WI38 (cell line): ENCODE results near the gene UHRF2.

ENCODE experiments used
- H3K4me3 ChIP-seq: 2 replicates; pipeline ENCODE4 v1.5.1; 2011; ENCODE audit warnings: low read depth, mild to moderate bottlenecking, control low read depth, low read length
- CTCF ChIP-seq: IDR thresholded peaks from 2 replicates; pipeline ENCODE4 v1.5.1; 2012; ENCODE audit warnings: low read depth, mild to moderate bottlenecking, control low read depth, low read length

Gene UHRF2

GRCh38 chr9:6549106-6549800 is 136.3 kb downstream of the UHRF2 start:
- TF ChIP-seq CTCF: no peak
- H3K4me3 ChIP-seq: no peak overlapping the region

GRCh38 chr9:6551136-6551535 is 138.1 kb downstream of the UHRF2 start:
- H3K4me3 ChIP-seq: no peak overlapping the region
- TF ChIP-seq CTCF: no peak

GRCh38 chr9:6552033-6552432 is 139.0 kb downstream of the UHRF2 start:
- H3K4me3 ChIP-seq: no peak overlapping the region
- peak; percentile 47 for TF ChIP-seq CTCF

- 0 out of 2 replicates have a peak overlapping the region, but pooled peaks have one; percentile 5 for H3K4me3 ChIP-seq
- no peak for TF ChIP-seq CTCF
Measured at GRCh38 chr9:6552498-6553121, 139.6 kb downstream of the UHRF2 start.

GRCh38 chr9:6553866-6554265 is 140.9 kb downstream of the UHRF2 start:
- H3K4me3 ChIP-seq: no peak overlapping the region
- no peak for TF ChIP-seq CTCF
